ENCODE results near the gene FMN2.

- no peak for TF ChIP-seq CTCF (conservative IDR thresholded peaks at IDR 0.05)
- no peak for TF ChIP-seq ZFX (IDR thresholded peaks at IDR 0.05)
These were observed 372.4 kb downstream of the FMN2 start for GRCh38 chr1:240464099-240464498.
